Raji (cell line): ENCODE results near the gene CDKN2B.
A peak's percentile ranks its signal among the peaks of the same experiment; 100 is the strongest.

Experiments used
- POLR2A ChIP-seq: IDR thresholded peaks from 2 replicates; pipeline ENCODE4 v1.6.1; 2011; ENCODE audit warnings: low read depth, low read length, control low read depth; ENCODE audit not compliant: insufficient read depth

Gene CDKN2B

DNA sequence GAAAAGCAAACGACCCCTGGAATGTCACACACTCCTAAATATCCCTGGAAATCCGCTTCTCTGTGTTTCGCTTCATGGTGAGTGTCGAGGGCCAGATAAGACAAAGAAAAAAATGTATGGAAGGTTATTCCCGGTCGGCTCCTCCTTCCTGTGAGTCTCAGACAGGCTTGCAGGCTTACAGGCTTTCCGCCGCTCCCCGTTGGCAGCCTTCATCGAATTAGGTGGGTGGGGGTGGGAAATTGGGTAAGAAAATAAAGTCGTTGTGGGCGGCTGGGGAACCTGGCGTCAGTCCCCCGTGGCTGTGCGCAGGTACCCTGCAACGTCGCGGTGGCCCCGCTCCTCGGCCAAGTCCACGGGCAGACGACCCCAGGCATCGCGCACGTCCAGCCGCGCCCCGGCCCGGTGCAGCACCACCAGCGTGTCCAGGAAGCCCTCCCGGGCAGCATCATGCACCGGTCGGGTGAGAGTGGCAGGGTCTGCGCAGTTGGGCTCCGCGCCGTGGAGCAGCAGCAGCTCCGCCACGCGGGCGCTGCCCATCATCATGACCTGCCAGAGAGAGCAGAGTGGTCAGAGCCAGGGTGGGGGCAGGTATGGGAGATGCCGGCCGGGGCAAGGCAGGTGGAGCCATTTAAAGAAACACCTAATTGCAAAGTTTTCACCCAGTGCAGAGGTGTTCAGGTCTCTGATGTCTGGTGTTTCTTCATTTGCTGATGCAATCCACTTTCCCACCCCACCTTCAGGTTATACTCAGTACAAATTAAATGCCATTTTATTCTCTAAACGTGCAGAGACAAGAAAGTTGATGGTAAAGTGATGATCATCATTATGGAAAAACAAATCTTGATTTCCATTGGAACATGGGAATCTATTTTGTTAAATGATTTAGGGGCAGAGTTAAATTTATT, 3.2 kb downstream of the CDKN2B start:
- TF ChIP-seq POLR2A, result no peak

DNA sequence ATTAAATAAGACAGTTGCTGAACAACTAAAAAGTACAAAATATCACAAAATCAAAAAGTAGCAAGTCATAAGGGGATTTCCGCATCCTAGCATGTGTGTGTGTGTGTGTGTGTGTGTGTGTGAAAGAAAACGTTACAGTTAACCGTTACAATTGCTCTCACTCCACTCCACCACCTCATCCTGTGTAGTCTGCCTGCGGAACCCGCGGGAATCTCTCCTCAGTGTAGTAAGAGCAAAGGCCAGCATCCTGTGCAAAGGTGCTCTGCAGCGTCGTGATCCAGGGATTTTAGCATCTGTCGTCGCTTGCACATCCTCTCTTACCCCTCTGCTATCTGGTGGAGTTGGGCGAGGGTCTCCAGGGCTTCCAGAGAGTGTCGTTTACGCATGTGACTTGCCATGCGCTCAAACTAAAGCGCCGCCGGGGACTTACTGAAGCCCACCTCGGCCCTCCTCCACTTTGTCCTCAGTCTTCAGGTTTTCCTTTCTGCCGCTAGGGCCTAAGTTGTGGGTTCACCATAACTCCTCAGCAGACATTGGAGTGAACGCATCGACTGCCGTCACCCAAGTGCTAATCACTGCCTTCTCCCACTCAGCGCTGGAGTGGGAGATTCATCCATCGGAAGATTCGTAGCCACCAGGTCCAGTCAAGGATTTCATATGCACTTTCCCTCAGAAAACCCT, 3.9 kb downstream of the CDKN2B start:
- TF ChIP-seq POLR2A, result no peak

DNA sequence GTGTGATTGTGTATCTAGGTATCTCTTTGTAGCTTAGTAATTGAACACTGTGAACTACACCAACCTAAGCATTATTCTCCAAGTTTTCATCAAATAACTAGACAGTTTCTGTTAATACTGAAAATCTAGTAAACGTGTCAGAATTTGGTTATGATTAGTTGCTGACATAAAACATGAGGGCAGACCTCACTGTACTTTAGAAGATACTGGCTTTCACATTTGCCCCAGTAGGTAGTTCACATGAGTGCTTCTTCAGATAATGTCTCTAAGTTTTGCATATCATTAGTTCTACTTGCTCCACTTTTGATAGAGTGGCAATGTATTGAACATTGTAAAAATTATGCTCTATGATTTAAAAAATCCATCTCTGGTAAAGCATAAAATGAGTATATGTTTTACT, 7.1 kb downstream of the CDKN2B start:
- TF ChIP-seq POLR2A, result no peak

DNA sequence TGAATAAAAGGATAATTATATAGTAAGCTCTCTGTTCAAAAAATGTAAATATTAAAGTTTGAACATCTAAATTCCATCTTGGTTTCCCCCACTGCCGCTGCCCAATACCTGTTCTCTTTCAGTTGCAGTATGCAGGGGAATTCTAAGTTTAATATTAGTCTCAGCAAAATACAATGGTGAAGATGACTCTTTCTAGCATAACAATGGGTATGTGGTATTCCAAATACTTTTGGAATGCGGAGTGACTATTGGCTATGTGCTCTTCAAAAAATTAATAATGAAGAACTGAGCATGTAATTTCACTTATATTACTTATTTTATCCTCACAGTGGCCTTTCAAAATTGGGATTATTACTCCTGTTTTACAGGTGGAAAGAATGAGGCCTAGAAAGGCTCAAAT, 11.1 kb downstream of the CDKN2B start:
- TF ChIP-seq POLR2A, result no peak

DNA sequence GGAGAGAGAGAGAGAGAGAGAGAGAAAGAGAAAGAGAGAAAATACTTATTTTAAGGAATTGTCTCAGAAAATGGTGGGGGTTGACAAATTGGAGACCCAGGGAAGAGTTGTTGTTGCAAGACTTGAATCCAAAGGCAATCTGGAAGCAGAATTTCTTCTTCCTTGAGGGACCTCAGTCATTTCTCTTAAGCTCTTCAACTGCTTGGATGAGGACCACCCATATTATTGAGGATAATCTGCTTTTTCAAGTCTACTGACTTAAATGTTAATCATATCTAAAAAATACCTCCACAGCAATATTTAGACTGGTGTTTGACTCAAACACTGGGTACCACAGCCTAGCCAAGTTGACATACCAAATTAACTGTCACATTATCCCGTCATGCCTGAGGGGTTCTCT, 11.6 kb downstream of the CDKN2B start:
- no peak for TF ChIP-seq POLR2A

DNA sequence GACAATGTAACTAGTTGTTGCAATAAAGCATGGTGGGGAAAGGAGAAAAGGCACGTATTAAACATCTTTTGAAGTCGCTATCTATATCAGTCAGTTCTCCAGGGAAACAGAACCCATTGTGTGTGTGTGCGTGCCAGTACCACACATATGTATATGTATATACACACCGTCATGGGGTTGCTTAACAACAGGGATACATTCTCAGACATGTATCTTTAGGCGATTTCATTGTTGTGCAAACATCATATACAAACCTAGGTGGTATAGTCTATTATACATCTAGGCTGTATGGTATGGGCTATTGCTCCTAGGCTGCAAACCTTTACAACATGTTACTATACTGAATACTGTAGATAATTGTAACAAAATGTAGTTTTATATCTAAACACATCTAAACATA, 12.2 kb downstream of the CDKN2B start:
- no peak for TF ChIP-seq POLR2A

DNA sequence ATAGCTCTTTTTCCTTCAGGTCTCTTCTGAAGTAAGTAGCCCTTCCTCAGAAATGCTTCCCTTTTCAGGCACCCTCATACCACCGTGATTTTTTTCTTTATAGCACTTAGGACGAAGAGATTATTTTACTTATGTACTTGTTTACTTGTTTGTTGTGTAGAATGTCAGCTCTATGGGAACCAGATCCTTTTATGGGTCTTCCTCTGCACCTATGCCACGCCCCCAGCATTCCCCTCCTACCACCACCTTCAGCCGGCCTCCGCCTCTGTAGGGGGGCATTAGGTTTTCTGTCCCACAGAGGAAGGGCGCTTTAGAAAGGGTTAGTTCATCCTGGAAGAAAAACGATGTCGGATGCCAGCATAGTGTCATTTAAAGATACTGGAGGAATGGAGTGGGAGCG, 12.7 kb downstream of the CDKN2B start:
- no peak for TF ChIP-seq POLR2A

DNA sequence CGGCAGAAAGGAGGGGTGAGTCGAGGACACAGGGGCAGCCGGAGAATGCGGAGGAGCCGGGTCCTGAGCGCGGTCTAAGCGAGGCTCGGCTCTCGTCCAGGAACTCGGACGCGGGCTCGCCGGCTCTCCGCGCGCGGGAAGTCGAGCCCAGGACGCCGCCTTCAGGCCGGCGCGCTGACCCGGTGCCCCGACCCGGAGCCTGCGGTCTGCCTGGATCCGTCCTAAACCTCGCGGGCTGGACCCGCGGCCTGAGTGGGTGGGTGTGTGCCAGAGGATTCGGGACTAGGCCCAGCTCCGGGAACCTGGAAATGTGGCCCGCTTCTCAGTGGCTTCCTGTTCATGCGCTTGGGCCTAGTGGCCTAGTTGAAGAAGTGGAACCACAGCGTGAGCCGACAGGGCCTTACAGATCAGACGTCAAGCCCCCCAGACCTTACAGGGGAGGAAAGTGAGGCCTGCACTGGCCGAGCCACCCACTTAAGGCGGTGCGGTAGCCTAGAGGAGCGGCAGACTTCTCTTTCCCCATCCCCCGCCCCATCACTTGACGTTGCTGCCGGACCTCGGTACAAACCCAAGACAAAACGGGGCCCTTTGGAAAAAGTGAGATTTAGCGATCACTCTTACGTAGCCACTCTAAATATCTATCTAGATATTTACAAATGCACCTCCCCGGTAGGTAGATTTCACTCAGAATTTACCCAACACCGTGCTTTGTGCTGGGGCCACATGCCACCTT, 13.3 kb downstream of the CDKN2B start:
- TF ChIP-seq POLR2A, result no peak

DNA sequence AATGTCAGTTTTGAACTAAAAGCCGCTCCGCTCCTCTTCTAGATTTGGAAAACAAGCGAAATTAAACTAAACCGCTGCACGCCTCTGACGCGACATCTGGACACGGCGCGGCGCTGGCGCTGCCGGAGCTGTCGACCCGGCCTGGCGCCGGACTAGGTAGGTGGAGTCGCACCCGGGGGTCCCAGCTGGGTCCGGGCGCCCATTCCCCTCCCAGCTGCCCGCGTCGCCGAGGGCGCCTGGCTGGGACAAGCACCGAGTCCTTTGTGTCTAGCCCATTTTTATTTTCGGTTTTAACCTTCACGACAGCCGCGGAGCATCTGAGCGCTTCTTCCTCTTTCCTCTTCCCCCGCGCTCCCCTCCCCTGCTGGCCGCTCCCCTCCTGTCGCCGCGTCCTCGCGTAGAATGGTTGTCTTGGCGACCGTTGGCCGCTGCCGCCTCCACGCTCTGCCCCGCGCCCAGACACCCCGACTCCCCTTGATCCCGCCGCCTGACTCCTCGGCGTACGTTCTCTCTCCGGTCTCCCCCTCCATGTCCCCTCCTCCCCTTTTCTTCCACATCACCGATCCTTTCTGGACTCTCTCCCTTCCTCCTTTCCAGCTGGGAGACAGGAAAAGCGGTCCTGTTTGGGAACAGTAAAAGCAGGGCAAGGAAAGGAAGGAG, 14.0 kb downstream of the CDKN2B start:
- peak; percentile 60 for TF ChIP-seq POLR2A

DNA sequence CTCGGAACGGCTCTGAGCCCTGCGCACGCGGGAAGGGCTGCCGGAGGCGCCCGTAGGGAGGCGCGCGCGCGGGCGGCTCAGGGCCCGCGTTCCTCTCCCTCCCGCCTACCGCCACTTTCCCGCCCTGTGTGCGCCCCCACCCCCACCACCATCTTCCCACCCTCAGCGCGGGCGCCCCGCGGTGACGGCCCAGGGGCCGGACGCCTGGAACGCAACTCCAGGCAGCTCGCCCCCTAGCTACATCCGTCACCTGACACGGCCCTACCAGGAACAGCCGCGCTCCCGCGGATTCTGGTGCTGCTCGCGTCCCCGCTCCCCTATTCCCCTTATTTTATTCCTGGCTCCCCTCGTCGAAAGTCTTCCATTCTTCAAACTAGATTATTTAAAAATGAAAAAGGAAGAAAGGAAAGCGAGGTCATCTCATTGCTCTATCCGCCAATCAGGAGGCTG, 14.5 kb downstream of the CDKN2B start, which contains the start of gene CDKN2B-AS1:
CDKN2B-AS1 (plus strand) TSS at position 236 of the 450 bp plus-strand sequence.
- TF ChIP-seq POLR2A, result no peak

DNA sequence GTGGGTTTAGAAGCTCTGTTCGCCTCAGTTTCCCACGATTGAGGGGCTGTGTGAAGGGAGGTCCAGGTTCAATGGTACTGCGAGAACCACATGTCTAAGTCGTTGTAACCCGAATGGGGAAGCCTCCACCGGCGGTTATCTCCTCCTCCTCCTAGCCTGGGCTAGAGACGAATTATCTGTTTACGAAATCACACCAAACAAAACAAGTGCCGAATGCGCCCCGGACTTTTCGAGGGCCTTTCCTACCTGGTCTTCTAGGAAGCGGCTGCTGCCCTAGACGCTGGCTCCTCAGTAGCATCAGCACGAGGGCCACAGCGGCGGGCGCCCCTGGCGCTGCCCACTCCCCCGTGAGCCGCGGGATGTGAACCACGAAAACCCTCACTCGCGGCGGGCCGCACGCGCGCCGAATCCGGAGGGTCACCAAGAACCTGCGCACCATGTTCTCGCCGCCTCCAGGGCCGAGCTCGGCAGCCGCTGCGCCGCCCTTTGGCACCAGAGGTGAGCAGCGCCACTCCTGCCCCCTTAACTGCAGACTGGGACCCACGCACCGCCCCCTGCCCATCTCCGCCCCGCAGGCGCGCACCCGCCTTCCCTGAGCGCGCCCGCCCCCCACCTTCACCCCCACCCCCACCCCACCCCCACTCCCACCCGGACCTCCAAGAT, 15.1 kb downstream of the CDKN2B start, which contains the start of gene CDKN2A:
CDKN2A (minus strand) TSS at position 500 of the 663 bp plus-strand sequence.
- TF ChIP-seq POLR2A, result peak; percentile 80

DNA sequence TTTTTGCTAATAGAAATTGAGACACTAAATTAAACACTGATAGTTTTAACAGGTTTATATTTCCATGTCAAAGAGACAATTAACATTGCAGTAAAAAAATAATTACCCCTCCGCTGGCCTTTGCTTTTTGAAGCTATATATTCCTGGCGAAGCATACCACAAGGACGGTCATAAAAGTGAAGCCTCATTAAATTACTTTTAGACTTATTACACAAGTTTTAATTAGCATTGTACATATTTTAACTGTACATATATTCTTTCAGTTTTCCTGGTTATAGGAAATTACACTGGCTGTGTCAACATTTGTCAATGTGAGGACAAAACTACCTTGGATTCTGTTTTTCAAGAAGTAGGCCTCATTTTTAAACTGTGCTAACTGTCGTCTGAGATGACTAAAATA, 16.1 kb downstream of the CDKN2B start:
- TF ChIP-seq POLR2A, result no peak

DNA sequence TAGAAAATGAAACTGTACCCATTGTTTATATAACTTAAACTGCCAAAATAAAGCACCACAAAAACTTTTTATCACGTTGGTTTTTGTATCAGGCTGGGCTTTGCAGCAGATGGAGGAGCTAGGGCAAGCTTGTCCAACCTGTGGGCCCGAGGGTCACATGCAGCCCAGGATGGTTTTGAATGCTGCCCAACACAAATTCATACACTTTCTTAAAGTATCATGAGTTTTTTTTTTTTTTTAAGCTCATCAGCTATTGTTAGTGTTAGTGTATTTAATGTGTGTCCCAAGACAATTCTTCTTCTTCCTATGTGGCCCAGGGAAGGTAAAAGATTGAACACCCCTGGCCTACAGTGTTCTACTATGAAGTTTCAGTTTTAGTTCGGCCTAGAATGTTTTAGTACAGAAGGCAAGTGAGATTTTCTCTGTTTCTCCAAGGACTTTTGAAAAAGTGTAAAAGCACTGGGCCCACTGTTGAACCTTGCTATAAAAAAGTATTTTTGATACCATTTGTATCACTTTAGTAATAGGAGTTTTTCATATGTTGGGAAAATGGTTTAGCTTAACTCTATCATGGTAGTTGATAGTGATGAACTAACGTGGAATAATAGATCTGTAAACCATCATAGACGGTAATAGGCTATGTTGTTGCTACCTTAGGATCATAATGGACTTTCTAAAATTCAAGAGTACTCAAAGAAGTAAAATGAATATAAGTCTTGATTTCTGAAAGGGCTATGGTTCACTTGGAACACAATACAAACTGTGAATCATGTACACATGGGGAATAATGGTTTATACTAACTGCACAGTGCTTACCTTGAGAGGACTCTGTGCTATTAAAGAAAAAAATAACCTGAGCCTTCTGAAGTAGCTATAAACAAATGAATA, 17.8 kb downstream of the CDKN2B start:
- TF ChIP-seq POLR2A, result no peak
